OCI-LY3 (cell line): ENCODE data around the gene BICDL2.

Source experiments
- EZH2phosphoT487 ChIP-seq: fragments of 200-600 bp; shearing (Covaris generic); IDR thresholded peaks from 2 replicates; pipeline ENCODE4 v1.6.1; 2018; ENCODE audit warnings: antibody characterized with exemption, mixed run types, low read depth
- TF ChIP-seq, protein P1 (sequence below): fragments of 200-600, 300-600 bp; sonication (generic); IDR thresholded peaks from 2 replicates; pipeline ENCODE4 v1.5.1; 2014; ENCODE audit warnings: antibody characterized with exemption, low read length, low read depth

DNA sequence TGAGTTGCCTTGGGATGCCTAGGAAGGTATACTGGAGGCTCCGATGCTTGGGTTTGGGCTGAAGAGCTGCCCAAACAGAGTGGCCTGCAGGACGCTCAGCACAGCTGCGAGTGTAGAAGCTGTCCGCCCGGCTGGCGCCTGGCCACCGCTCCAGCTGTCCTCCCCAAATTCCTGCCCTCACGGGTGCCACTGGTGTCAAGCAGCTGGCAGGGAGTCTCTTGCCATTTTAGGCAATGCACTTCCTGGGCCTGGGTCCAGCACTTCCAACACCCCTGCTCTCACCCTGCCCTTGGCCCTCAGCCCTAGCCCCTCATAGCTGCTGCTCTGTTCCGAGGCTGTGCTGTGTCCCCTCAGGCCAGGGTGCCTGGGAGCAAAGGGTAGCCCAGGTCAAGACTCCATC is 51.3 kb downstream of the BICDL2 start:
- TF ChIP-seq, protein P1, sequence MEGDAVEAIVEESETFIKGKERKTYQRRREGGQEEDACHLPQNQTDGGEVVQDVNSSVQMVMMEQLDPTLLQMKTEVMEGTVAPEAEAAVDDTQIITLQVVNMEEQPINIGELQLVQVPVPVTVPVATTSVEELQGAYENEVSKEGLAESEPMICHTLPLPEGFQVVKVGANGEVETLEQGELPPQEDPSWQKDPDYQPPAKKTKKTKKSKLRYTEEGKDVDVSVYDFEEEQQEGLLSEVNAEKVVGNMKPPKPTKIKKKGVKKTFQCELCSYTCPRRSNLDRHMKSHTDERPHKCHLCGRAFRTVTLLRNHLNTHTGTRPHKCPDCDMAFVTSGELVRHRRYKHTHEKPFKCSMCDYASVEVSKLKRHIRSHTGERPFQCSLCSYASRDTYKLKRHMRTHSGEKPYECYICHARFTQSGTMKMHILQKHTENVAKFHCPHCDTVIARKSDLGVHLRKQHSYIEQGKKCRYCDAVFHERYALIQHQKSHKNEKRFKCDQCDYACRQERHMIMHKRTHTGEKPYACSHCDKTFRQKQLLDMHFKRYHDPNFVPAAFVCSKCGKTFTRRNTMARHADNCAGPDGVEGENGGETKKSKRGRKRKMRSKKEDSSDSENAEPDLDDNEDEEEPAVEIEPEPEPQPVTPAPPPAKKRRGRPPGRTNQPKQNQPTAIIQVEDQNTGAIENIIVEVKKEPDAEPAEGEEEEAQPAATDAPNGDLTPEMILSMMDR = no peak
- no peak for TF ChIP-seq EZH2phosphoT487
